ENCODE data around the gene NAALAD2. TPM values are rescaled to one million over a fixed set of nuclear protein-coding genes. Genes with fewer than 3 reads are reported as not detected.

The NAALAD2 gene
- total and polyA plus RNA-seq, 2 experiments from 2014 or later: 3.4 to 4.3 TPM

- no peak for TF ChIP-seq ZNF462 (CRISPR knock-in tag; IDR thresholded peaks at IDR 0.05)
- TF ChIP-seq EZH2 (IDR thresholded peaks at IDR 0.05; ENCODE audit: low read depth, unreplicated experiment): no peak
- TF ChIP-seq NANOG (IDR thresholded peaks at IDR 0.05; ENCODE audit: borderline replicate concordance): no peak
- TF ChIP-seq ETS1 (IDR thresholded peaks at IDR 0.05): no peak
- TF ChIP-seq POLR2AphosphoS5 (IDR thresholded peaks at IDR 0.05; ENCODE audit: low read depth): no peak
These were observed 41.6 kb downstream of the NAALAD2 start (continued) for GRCh38 chr11:90176069-90176468.

DNA sequence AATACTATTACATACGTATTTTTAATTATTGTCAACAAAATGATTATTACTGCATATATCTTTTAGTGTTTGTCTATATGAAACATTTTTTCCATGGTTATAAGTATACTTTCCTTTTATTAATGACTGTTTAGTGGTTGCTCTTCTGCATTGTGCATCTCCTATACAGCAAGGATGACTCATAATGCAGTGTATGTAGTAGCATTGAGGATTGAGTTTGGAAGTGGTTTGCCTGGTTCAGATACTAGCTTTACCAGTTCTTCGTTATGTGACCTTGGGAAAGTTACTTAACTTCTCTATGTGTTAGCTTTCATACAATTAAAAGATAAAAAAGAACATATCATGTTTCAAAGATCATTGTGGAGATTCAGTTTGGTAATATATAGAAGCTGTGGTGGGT, 44.3 kb downstream of the NAALAD2 start:
- H2AFZ ChIP-seq: no peak overlapping the region
- Mint-ChIP-seq H3K27ac (no peak overlapping the region), H3K9me3 (no peaks in the 10 kb centered on the region), H3K36me3 (ENCODE audit: low read depth) (no peaks in the 10 kb centered on the region), H3K4me3 (no peak overlapping the region), H3K4me1 (no peaks in the 10 kb centered on the region), H3K27me3 (ENCODE audit: insufficient read depth, low read depth, poor library complexity) (no peaks in the 10 kb centered on the region)
- 0 out of 2 replicates have a peak, but pooled peaks cover 2% of the 10 kb centered on the region for H4K20me1 ChIP-seq (replicated peaks; ENCODE audit: insufficient read depth)
- no peak overlapping the region for H3K4me3 ChIP-seq
- H3K4me1 ChIP-seq (ENCODE audit: insufficient read depth): no peaks in the 10 kb centered on the region
- H3K79me2 ChIP-seq (replicated peaks; ENCODE audit: insufficient read depth): no peaks in the 10 kb centered on the region
- H3K27me3 ChIP-seq (ENCODE audit: insufficient read depth): no peaks in the 10 kb centered on the region
- H3K9me2 ChIP-seq (ENCODE audit: insufficient read depth): no peaks in the 10 kb centered on the region
- no peak for ATAC-seq
- no peaks in the 10 kb centered on the region for H3F3A ChIP-seq (replicated peaks; ENCODE audit: low read depth)
- DNase-seq (ENCODE audit: low spot score): no peak
- H3K36me3 ChIP-seq (ENCODE audit: insufficient read depth): no peaks in the 10 kb centered on the region
- no peak overlapping the region for H3K27ac ChIP-seq (ENCODE audit: low read depth)
- no peak overlapping the region for H3K4me2 ChIP-seq
- TF ChIP-seq NANOG (IDR thresholded peaks at IDR 0.05; ENCODE audit: borderline replicate concordance): no peak
- no peak for TF ChIP-seq CTCF (conservative IDR thresholded peaks at IDR 0.05; ENCODE audit: low read depth in 2 of 2)
- no peak for TF ChIP-seq ZNF331 (CRISPR knock-in tag; IDR thresholded peaks at IDR 0.05; ENCODE audit: low read depth)
- TF ChIP-seq, protein P1, sequence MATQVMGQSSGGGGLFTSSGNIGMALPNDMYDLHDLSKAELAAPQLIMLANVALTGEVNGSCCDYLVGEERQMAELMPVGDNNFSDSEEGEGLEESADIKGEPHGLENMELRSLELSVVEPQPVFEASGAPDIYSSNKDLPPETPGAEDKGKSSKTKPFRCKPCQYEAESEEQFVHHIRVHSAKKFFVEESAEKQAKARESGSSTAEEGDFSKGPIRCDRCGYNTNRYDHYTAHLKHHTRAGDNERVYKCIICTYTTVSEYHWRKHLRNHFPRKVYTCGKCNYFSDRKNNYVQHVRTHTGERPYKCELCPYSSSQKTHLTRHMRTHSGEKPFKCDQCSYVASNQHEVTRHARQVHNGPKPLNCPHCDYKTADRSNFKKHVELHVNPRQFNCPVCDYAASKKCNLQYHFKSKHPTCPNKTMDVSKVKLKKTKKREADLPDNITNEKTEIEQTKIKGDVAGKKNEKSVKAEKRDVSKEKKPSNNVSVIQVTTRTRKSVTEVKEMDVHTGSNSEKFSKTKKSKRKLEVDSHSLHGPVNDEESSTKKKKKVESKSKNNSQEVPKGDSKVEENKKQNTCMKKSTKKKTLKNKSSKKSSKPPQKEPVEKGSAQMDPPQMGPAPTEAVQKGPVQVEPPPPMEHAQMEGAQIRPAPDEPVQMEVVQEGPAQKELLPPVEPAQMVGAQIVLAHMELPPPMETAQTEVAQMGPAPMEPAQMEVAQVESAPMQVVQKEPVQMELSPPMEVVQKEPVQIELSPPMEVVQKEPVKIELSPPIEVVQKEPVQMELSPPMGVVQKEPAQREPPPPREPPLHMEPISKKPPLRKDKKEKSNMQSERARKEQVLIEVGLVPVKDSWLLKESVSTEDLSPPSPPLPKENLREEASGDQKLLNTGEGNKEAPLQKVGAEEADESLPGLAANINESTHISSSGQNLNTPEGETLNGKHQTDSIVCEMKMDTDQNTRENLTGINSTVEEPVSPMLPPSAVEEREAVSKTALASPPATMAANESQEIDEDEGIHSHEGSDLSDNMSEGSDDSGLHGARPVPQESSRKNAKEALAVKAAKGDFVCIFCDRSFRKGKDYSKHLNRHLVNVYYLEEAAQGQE (IDR thresholded peaks at IDR 0.05; ENCODE audit: unreplicated experiment): no peak
